GM12878 (cell line): Measurements from ENCODE around the gene ASIC2.

Experiments
- ATF3 ChIP-seq: IDR thresholded peaks from 2 replicates; pipeline ENCODE4 v1.6.1; 2011; ENCODE audit warnings: low read depth, mild to moderate bottlenecking, low read length, moderate library complexity, borderline replicate concordance; ENCODE audit errors: extremely low read depth
- CTCF ChIP-seq, 3 experiments: IDR thresholded peaks in 2 of 3; conservative IDR thresholded peaks in 1 of 3; 2 replicates each; pipeline ENCODE4 v1.5.1; 2011; ENCODE audit warnings: low read depth in 3 of 3, low read length in 3 of 3, mild to moderate bottlenecking in 3 of 3, control low read depth in 2 of 3, moderate library complexity in 2 of 3, inconsistent platforms in 1 of 3, mixed read lengths in 1 of 3; ENCODE audit not compliant: control insufficient read depth in 2 of 3, insufficient read depth in 1 of 3; ENCODE audit errors: extremely low read depth in 1 of 3
- FOXM1 ChIP-seq: IDR thresholded peaks from 2 replicates; pipeline ENCODE4 v1.6.1; 2012; ENCODE audit warnings: low read depth, mild to moderate bottlenecking, inconsistent platforms, low read length, moderate library complexity
- GABPA ChIP-seq: IDR thresholded peaks from 2 replicates; pipeline ENCODE4 v1.6.1; 2014; ENCODE audit warnings: antibody characterized with exemption, low read depth, mild to moderate bottlenecking, inconsistent platforms
- PAX5 ChIP-seq: IDR thresholded peaks from 2 replicates; pipeline ENCODE4 v1.6.1; 2011; ENCODE audit warnings: low read depth, low read length, borderline replicate concordance
- POLR2A ChIP-seq: IDR thresholded peaks from 2 replicates; pipeline ENCODE4 v1.6.1; 2011; ENCODE audit warnings: low read depth, mild to moderate bottlenecking, low read length
- RAD51 ChIP-seq: fragments of 450-650 bp; IDR thresholded peaks from 2 replicates; pipeline ENCODE4 v1.6.1; 2016; ENCODE audit warnings: moderate library complexity, mild to moderate bottlenecking, inconsistent platforms
- RFX5 ChIP-seq: IDR thresholded peaks from 2 replicates; pipeline ENCODE4 v1.6.1; 2011; ENCODE audit warnings: low read depth, low read length, improper control_type of control experiment
- SP1 ChIP-seq: IDR thresholded peaks from one replicate; pipeline ENCODE4 v1.6.1; 2011; ENCODE audit warnings: low read depth, low read length
- USF2 ChIP-seq: IDR thresholded peaks from 2 replicates; pipeline ENCODE4 v1.6.1; 2011; ENCODE audit warnings: low read depth, low read length, improper control_type of control experiment, borderline replicate concordance
- WRNIP1 ChIP-seq: IDR thresholded peaks from 2 replicates; pipeline ENCODE4 v1.6.1; 2011; ENCODE audit warnings: low read depth, low read length, improper control_type of control experiment, borderline replicate concordance
- YY1 ChIP-seq: IDR thresholded peaks from 2 replicates; pipeline ENCODE4 v1.6.1; 2011; ENCODE audit warnings: low read depth, mild to moderate bottlenecking, low read length
- ZNF384 ChIP-seq: IDR thresholded peaks from 2 replicates; pipeline ENCODE4 v1.6.1; 2012; ENCODE audit warnings: low read depth, mild to moderate bottlenecking, low read length, improper control_type of control experiment, borderline replicate concordance
- ZNF622 ChIP-seq: fragments of 450-650 bp; IDR thresholded peaks from 2 replicates; pipeline ENCODE4 v1.6.1; 2017; ENCODE audit warnings: mild to moderate bottlenecking, inconsistent platforms

- TF ChIP-seq GABPA (no peak), USF2 (no peak), CTCF (IDR thresholded peaks at IDR 0.05 in 2 of 3, conservative IDR thresholded peaks at IDR 0.05 in 1 of 3; ENCODE audit: control insufficient read depth in 2 of 3, extremely low read depth in 1 of 3, insufficient read depth in 1 of 3, low read depth in 3 of 3, low read length in 3 of 3) (0 out of 6 replicates have a peak, but pooled peaks of 1 of the 3 experiments have one; percentile 7), ATF3 (no peak), PAX5 (no peak), WRNIP1 (no peak), YY1 (no peak), RFX5 (no peak), SP1 (no peak), POLR2A (no peak), ZNF384 (no peak), RAD51 (no peak), ZNF622 (no peak), FOXM1 (no peak)
Measured at GRCh38 chr17:33335491-33336173, 42.5 kb upstream of the ASIC2 start.
